Lower leg skin (tissue), 3 donors: Measurements from ENCODE around the gene AHRR.

Source experiments
- POLR2A ChIP-seq, 2 donors: fragments of 450-650 bp; IDR thresholded peaks; one replicate each; pipeline ENCODE4 v1.6.1; 2016 to 2017; ENCODE audit warnings: antibody characterized with exemption in 2 of 2, mild to moderate bottlenecking in 1 of 2, moderate library complexity in 1 of 2
- TF ChIP-seq, protein P1 (sequence below), 3 donors: fragments of 450-650 bp; IDR thresholded peaks; one replicate each; pipeline ENCODE4 v1.5.1; 2016; ENCODE audit warnings: antibody characterized with exemption in 3 of 3, mild to moderate bottlenecking in 3 of 3, moderate library complexity in 2 of 3

DNA sequence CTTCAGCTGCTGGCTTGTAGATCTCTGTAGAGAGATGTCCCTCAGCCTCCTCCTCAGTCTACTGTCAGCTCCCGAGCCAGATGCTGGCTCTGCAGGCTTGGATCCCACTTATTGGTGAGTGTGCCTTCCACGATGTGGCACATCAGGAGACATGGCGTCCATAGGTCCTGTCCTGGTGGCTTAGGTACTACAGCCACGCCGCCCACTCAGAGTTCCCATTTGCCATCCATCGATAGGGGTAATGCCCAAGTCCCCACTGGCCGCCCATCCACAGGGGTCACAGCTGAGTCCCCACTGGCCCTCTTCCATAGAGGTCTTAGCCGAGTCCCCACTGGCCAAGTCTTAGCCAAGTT is 138.7 kb downstream of the AHRR start:
- TF ChIP-seq, protein P1, sequence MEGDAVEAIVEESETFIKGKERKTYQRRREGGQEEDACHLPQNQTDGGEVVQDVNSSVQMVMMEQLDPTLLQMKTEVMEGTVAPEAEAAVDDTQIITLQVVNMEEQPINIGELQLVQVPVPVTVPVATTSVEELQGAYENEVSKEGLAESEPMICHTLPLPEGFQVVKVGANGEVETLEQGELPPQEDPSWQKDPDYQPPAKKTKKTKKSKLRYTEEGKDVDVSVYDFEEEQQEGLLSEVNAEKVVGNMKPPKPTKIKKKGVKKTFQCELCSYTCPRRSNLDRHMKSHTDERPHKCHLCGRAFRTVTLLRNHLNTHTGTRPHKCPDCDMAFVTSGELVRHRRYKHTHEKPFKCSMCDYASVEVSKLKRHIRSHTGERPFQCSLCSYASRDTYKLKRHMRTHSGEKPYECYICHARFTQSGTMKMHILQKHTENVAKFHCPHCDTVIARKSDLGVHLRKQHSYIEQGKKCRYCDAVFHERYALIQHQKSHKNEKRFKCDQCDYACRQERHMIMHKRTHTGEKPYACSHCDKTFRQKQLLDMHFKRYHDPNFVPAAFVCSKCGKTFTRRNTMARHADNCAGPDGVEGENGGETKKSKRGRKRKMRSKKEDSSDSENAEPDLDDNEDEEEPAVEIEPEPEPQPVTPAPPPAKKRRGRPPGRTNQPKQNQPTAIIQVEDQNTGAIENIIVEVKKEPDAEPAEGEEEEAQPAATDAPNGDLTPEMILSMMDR (IDR thresholded peaks at IDR 0.05) = no peak
- no peak for TF ChIP-seq POLR2A (IDR thresholded peaks at IDR 0.05)
